GM18519 (cell line): ENCODE measurements around the gene TCF7.
"Not testable (repeated sequence)": the region's sequence is repeated elsewhere in the genome, so short reads cannot be mapped to it uniquely, and the experiment has no call there.

ENCODE experiments used
- ATAC-seq: cut with Tn5 transposase; IDR thresholded peaks from one replicate; pipeline ENCODE4 v1.9.1; 2021; ENCODE audit warnings: mild to moderate bottlenecking, moderate library complexity; ENCODE audit not compliant: unreplicated experiment, low FRiP score

TCF7 gene

DNA sequence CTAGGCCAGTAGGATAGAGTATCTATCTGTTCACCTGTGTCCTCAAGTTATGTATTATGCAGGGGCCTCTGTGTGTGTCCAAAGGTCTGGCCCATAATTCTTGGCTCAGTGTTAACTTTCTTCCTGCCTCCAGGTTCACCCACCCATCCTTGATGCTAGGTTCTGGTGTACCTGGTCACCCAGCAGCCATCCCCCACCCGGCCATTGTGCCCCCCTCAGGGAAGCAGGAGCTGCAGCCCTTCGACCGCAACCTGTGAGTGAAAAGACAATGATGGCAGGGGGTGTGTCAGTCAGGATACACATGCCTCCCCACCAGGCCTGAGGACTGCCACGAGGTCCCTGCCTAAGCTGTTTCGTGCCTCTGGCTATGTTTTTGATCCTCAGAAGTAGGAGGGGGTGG, 27.6 kb downstream of the TCF7 start:
- ATAC-seq: no peak

DNA sequence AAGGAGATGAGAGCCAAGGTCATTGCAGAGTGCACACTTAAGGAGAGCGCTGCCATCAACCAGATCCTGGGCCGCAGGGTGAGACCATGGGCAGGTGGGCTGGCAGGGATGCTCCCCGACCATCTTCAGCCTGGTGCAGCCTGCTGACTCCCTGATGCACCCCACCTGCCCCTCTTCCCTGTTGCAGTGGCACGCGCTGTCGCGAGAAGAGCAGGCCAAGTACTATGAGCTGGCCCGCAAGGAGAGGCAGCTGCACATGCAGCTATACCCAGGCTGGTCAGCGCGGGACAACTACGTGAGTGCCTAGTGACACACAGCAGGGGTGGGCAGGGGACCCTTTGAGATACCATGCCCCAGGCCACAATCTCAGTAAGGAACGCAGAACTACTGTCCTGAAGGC, 28.3 kb downstream of the TCF7 start:
- no peak for ATAC-seq

DNA sequence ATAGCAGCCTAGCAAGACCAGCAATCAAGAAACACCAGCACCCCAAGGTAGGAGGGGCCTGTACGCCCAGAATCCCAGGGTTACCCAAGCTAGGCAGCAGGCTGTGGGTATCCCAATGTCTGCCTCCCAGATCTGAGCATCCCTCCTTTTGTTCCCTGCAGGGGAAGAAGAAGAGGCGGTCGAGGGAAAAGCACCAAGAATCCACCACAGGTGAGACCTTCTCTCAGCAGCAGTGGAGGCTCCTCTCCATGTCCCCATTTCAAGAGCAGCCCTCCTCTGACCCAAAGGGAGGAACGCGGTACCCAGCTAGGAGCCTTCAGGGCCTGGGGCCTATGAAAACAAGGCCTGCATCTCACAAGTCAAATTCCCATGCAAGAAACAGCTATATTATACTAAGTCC, 28.9 kb downstream of the TCF7 start:
- no peak for ATAC-seq

DNA sequence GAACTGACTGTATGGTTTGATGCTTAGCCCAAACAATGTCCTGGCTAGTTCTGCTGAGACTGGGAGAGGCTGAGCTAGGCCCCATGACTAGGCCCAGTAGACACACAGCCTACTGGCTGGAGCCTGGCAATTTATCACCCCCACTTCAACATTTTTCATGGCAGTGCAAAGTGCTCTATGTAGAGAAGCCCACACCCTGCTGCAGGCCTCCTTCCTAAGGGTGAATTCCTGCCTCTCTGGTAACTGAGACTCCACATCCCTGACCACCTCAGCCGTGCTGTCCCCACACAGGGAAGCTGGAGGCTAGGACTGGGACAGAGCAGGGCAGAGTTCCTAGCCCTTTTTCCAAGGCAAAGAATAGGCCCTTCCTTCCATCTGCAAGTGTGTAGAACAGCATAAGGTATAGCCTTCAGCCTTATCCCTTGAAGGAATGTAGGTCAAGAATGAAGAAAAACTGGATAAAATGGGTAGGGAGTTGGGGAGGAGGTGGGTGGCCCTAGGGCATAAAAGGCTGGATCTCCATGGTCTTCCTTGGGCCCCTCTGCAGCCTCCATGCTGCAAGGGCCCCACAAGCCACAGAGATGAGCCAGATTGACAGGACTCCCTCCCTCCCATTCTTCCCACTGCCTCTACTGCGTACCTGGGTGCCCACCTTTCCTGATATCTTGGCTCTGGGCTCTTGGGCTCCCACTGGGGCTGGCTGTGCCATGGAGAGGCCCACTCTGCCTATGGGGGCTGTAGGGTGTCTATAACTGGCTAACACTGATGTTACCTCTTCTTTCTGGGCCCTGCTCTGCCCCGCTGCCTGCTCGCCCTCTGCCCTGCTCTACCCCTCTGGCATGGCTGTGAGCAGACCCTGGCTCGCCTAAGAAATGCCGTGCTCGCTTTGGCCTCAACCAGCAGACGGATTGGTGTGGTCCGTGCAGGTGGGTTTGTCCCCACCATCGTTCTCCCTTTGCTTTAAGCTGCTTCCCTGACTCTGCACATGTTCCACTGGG, 29.8 kb downstream of the TCF7 start:
- no peak for ATAC-seq

DNA sequence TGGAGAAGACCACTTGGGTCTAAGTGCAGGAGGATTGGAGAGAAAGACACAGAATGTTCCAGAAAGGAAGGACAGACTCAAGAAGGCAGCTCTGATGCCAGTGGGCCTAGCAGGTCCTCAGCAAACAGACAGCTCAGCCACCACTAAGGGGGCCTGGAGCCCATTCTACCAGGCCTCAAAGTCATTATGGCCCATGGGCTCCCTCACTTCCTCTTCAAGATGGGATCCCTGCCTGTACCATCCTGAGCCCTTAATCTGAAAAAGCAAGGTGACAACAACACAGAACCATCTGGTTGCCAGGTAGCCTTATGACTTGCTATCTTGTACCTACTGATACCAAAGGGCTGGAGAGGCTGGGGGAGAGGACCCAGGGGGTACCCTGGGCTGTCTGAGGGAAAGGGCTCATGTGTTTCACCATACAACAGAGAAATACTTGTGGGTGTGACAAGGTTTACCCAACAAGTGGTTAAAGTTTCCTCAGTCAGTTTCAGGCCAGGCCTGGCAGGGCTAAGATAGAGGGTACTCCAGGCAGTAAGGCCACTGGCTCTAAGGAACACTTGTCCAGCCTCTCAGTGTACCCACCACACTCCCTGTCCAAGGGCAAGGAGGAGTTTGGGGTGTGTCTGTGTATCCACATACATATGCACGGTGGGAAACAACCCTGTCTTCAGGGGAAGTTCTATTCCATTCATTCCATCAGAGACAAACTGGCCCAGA, 30.7 kb downstream of the TCF7 start:
- no peak for ATAC-seq

DNA sequence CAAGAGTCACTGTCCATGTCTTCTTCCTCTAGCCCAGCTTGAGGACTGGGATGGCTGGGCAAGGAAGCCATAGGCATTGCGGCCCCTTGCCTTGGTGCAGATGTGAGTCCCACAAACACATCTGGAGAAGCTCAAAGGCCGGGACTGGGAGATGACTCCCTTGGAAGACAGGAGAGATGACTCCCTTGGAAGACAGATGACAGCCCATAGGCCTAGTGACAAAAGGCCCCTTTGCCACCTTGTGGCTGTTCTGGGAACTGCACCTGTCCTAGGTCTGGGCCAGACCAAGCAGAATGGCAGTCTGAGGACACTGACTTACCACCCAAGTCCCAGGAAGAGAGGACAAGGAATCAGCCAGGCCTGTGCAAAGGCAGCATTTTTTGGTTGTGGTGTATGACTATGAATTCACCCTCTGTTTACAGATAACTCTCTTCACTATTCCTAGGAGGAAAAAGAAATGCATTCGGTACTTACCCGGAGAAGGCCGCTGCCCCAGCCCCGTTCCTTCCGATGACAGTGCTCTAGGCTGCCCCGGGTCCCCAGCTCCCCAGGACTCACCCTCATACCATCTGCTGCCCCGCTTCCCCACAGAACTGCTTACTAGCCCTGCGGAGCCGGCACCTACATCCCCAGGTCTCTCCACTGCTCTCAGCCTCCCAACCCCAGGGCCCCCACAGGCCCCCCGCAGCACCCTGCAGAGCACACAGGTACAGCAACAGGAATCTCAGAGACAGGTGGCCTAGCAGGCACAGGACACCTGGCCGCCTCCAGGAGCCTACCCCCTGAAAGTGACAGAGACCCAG, 31.5 kb downstream of the TCF7 start:
- ATAC-seq: peak; percentile 50

DNA sequence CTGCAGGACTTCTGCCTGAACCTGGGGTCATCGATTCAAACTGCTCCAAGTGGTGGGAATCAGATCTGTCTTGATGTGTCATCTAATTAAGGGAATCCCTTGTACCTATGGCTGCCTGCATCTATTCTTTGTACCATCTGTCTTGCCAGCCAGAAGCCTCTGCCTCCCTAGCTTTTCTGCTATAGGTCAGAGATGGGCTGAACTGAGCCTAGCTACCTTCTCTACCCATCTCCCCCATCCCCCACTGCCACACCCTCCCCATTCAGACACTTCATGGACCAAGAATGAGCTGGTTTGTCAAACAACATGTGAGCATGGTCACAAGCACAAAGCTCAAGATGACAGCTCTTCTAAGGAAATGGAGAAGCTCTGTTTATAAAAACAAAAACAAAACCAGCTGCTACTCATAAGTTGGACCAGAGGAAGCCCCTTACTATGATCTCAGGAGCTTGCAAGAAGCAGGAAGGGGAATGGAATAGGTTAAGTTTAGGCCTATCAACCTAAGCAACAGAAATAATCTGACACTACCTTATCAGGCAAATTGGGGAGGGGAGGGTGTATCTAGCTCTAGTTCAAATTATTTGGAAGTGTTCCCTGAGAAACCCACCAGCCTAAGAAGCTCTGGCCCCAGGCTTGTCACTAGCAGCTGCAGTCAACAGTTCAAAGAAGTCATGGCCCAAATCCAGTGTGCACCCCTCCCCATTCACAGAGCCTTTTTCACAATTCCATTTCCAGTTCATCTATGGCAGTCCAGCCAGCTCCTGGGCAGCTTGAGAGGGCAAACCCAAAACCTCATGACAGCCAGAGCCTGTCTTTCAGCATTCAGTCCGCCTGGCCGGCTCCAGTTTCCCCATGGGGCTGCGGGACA, 32.4 kb downstream of the TCF7 start:
- ATAC-seq: no peak

DNA sequence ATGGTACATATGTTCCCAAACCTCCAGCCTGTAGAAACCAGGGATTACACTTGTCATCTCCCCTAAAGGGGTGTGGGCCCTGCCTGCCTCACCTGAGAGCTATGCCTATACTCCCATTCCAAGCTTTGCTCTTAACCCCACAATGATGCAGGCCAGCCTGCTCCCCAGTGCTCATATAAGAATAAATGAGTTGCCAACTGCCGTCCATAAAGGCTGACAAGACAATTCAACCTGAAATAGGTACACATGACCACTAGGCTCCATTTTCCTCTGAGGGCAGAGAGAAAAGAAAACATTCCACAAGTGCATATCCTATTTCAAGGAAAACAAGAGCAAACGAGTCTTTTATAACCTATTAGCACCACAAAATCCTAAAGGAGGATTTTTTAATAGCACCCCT, 33.8 kb downstream of the TCF7 start:
- ATAC-seq: no peak

DNA sequence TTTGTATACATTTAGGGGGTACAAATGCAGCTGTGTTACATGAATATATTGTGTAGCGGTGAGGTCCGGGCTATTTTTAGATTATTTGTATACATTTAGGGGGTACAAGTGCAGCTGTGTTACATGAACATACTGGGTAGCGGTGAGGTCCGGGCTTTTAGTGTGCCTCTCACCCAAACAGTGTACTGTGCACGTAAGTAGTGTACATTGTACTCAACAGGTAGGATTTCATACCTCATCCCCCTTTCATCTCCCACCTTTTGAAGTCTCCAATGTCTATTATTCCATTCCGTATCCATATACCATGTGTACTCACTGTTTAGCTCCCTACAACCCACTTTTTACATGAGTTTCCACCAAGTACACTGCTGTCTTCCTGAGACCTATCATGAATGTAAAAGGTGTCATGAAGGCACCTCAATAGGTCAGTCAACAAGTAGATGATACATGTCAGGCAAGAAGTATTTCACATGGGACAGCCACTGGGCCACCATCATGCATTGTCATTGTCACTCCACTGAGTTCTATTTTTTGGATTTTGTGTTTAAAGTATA, 34.6 kb downstream of the TCF7 start:
- no peak for ATAC-seq

DNA sequence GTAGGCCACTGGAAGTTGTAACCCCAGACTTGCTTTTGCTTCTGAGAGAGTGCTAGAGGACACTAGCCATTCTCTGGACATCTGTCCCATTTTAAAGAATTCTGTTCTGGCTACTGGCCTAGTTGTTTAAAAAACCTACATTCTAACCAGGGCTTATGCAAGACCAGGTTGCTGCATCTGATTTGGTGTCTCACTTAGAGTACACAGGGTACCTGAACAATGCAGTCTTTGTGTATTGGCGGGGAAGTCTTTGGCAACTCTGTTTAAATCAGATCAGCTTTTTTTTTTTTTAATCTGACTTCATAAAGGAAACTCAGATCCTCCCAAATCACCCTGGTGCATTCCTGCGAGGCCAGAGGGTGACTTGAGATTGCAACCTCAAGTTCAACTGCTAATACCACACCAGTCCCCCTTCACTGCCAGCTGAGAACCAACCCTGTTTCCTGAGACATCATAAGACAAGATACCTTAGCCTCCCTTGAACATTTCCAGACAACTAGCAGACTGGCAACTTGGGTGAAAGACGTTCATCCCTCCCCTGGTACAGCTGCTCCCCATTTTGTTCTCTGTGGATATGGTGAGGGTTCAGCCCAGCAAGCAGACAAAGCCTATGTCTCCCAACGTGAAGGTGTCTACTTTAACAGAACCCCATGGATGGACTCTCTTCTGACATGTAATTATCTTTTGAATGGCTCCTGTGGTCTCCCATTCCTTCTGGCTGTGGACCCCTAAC, 35.3 kb downstream of the TCF7 start:
- no peak for ATAC-seq

DNA sequence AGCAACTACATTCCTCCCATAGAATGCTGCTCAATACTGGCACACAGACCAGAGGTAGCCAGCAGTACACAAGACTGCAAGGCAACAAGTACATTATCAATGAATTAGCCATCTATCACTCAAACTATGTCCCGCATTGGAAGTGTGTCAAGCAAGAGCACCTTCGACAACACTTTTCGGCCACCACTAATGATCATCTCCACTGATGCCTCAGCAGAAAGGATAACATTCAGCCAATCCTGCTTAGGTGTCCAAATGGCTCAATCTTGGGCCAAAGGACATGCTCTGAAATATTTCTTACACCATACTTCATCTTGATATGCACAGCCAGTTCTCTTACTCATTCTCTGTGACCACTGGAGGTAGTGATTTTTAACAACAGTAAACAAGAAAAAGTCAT, 37.2 kb downstream of the TCF7 start:
- ATAC-seq: no peak

DNA sequence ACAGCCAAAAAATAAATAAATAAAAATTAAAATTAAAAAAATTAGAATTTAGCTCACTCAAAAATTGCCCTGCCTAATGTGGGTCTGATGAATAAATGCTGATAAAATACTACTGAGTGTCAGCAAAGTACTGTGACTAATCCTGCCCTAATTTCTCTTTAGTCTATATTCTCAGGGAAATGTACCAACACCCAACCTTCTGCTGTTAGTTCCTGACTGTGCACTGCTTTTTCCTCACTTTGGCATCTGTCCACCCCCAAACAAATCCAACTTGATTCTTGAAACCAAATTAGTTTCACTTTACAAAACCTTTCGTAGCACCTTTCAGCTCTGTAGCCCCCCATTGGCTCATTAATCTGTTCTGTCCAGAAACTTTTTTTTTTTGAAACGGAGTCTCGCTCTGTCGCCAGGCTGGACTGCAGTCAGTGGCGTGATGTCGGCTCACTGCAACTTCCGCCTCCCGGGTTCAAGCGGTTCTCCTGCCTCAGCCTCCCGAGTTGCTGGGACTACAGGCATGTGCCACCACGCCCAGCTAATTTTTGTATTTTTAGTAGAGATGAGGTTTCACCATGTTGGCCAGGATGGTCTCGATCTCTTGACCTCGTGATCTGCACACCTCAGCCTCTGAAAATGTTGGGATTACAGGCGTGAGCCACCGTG, 37.8 kb downstream of the TCF7 start:
- not testable (repeated sequence) for ATAC-seq

DNA sequence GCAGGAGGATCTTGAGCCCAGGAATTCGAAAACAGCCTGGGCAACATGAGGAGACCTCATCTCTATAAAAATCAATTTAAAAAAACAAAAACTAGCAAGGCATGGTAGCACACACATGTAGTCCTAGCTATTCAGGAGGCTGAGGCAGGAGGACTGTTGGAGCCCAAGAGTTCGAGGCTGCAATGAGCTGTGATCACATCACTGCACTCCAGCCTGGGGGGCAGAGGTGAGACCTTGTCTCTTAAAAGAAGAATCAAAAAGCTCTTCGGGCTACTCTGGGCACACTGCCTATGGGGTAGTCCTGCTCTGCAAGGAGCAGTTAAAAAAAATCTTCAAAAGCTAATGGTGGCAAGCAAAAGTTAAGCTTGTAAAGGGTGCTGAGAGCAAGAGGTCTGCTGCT, 38.8 kb downstream of the TCF7 start:
- ATAC-seq: no peak

DNA sequence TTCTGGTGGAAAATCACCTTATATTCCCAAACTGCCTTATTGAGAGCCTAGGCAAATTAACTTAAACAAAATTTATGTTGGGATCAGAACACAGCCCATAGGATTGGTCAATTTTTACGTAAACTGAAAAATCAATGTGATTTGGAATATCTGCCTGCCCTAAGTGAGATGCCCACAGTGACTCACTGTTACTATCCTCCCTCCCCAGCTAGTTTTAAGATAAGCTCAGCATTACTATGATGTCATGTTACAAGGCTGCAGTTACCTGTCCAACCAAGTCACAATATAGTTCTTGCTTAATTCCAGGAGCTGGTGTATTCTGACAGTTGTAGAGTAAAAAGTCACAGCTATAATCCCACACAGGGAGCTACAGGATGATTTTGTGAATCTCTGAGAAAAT, 39.2 kb downstream of the TCF7 start:
- ATAC-seq: no peak

DNA sequence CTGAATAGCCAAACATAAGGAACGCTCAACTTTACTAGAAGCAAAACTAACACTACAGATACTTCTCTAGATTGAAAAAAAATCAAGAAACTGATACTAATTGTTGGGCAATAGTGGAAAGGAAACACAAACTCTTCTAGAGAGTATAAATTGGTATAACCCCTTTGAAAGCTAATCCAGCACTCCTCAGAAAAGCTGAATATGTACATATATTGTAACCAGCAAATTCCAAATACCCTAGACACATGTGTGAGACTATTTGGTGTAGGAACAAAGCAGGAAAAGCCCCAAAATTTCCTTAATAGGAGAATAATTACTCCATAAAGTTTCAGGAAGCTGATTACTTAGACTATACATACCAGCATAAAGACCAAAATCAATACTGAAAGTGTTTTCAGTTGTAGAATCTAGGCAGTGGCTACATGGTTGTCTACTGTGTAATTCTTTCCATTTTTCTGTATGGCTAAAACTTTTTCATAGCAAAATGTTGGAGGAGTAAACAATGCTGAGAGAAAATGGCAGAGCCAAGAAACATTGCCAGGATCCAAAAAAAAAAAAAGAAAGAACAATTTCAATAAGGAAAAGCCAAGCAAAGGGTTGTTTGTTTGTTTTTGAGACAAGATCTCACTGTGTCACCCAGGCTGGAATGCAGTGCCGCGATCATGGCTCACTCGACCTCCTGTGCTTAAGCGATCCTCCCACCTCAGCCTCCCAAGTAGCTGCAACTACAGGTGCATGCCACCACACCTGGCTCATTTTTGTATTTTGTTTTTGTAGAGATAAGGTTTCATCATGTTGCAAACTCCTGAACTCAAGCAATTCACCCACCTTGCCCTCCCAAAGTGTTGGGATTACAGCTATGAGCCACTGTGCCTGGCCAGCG, 47.3 kb downstream of the TCF7 start:
- ATAC-seq: no peak

DNA sequence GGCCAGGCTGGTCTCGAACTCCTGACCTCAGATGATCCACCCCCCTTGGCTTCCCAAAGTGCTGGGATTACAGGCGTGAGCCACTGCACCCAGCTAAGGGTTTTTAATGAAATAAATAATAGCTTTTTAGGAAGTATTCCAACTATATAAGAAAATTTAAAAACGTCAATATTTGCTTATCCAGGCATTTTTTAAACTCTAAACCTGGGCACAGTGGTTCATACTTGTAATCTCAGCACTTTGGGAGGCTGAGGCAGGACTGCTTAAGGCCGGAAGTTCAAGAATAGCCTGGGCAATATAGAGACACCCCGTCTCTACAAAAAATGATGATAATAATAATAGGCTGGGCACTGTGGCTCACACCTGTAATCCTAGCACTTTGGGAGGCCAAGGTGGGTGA, 48.1 kb downstream of the TCF7 start:
- no peak for ATAC-seq

DNA sequence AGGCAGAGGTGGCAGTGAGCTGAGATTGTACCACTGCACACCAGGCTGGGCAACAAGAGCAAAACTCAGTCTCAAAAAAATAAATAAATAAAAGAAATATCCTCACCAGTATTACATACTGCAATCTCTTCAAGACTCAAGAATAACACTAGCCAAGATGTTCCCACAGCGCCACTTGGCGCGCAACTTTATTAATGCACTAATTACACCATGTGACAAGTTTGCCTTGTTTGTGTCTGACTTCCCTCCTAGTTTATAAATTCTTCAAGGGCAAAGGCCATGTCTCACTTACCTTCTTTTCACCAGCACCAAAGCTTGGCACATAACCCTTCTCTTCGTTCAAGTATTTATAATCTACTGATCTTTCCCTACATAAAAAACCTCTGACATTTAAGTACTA, 57.5 kb downstream of the TCF7 start:
- no peak for ATAC-seq
